ENCODE data around the gene LRIT2.
A peak's percentile ranks its signal among the peaks of the same experiment; 100 is the strongest.
"Not testable (repeated sequence)": the region's sequence is repeated elsewhere in the genome, so short reads cannot be mapped to it uniquely, and the experiment has no call there.

The LRIT2 gene

GRCh38 chr10:84194424-84195043 is 30.8 kb downstream of the LRIT2 start, which contains the start of gene CDHR1:
TSS of gene CDHR1 (plus strand) at chr10:84194537. CDS start at chr10:84194761, 224 bp downstream.
- DNase-seq, result peak; percentile 44 to 50
- TF ChIP-seq GATA1 (IDR thresholded peaks at IDR 0.05; ENCODE audit: low read depth, low read length) (no peak), POLR2A (IDR thresholded peaks at IDR 0.05; ENCODE audit: low read length) (no peak)

- no peak for TF ChIP-seq GATA1 (IDR thresholded peaks at IDR 0.05; ENCODE audit: low read depth, low read length)
- TF ChIP-seq POLR2A (IDR thresholded peaks at IDR 0.05; ENCODE audit: low read length), result no peak
- no peak for DNase-seq
These were observed 31.4 kb downstream of the LRIT2 start for GRCh38 chr10:84193846-84194423.

- no peak for TF ChIP-seq GATA1 (IDR thresholded peaks at IDR 0.05; ENCODE audit: low read depth, low read length)
- no peak for TF ChIP-seq POLR2A (IDR thresholded peaks at IDR 0.05; ENCODE audit: low read length)
- no peak for DNase-seq
These were observed 32.0 kb downstream of the LRIT2 start for GRCh38 chr10:84193327-84193726.

- no peak for TF ChIP-seq GATA1 (IDR thresholded peaks at IDR 0.05; ENCODE audit: low read depth, low read length)
- no peak for TF ChIP-seq POLR2A (IDR thresholded peaks at IDR 0.05; ENCODE audit: low read length)
- DNase-seq, result no peak
These were observed 34.2 kb downstream of the LRIT2 start for GRCh38 chr10:84191106-84191505.

GRCh38 chr10:84190621-84191020 is 34.7 kb downstream of the LRIT2 start:
- no peak for DNase-seq
- TF ChIP-seq GATA1 (IDR thresholded peaks at IDR 0.05; ENCODE audit: low read depth, low read length), result no peak
- no peak for TF ChIP-seq POLR2A (IDR thresholded peaks at IDR 0.05; ENCODE audit: low read length)

- TF ChIP-seq GATA1 (IDR thresholded peaks at IDR 0.05; ENCODE audit: low read depth, low read length), result no peak
- no peak for TF ChIP-seq POLR2A (IDR thresholded peaks at IDR 0.05; ENCODE audit: low read length)
- no peak for DNase-seq
These were observed 36.5 kb downstream of the LRIT2 start for GRCh38 chr10:84188815-84189214.

- TF ChIP-seq POLR2A (IDR thresholded peaks at IDR 0.05; ENCODE audit: low read length) (no peak), GATA1 (IDR thresholded peaks at IDR 0.05; ENCODE audit: low read depth, low read length) (no peak)
- no peak for DNase-seq
These were observed 39.7 kb downstream of the LRIT2 start for GRCh38 chr10:84185526-84186175.

GRCh38 chr10:84184517-84184916 is 40.8 kb downstream of the LRIT2 start:
- no peak for TF ChIP-seq POLR2A (IDR thresholded peaks at IDR 0.05; ENCODE audit: low read length)
- no peak for TF ChIP-seq GATA1 (IDR thresholded peaks at IDR 0.05; ENCODE audit: low read depth, low read length)
- DNase-seq, result no peak

DNA sequence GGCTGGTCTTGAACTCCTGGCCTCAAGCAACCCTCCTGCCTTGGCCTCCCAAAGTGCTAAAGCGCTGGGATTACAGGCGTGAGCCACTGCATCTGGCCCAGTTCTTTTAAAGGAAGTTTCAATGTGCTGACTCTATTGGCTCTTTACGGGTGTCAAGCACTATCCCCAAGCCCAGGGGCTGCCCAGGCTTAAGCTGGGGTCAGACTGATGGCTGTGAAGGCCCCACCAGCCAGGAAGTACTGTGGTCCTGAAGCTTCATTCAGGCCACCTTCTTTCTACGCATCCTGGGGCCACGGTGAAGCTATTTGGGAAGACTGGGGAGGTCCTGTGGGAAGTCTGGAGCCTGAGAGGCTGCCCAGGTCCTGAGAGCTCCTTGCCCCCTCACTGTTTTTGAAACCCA is 43.7 kb downstream of the LRIT2 start:
- DNase-seq, result no peak
- TF ChIP-seq POLR2A (IDR thresholded peaks at IDR 0.05; ENCODE audit: low read length) (no peak), GATA1 (IDR thresholded peaks at IDR 0.05; ENCODE audit: low read depth, low read length) (no peak)

GRCh38 chr10:84180386-84180785 is 45.0 kb downstream of the LRIT2 start:
- DNase-seq, result not testable (repeated sequence)

DNA sequence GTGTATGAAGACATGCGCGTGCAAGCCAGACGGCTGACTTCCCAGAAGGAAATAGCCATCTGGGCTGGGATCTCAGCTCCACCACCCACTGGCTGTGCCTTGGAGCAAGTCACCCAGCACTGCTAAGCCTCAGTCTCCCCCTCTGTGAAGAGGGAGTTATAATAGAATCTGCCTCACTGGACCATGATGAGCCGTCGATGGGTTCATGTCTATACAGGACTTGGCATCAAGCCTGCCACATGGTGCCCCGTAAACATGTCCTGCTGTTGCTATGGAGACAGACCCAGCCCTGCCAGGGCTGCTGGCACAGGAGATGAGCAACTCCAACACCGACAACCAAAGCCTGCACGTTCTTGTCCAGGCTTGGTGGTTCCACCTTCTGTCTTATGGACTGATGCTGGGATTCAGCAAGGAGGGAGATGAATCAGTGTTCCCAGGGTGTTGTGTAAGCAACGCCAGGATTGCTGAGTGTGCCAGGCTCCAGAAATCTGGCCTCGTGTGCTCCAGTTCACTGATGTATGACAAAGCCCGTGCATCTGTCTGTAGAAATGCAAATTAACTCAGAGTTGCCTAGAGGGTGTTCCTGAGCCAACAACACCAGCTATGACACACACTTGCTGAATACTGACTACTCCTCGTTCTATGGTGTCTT is 46.2 kb downstream of the LRIT2 start:
- no peak for TF ChIP-seq POLR2A (IDR thresholded peaks at IDR 0.05; ENCODE audit: low read length)
- no peak for TF ChIP-seq GATA1 (IDR thresholded peaks at IDR 0.05; ENCODE audit: low read depth, low read length)
- no peak for DNase-seq

DNA sequence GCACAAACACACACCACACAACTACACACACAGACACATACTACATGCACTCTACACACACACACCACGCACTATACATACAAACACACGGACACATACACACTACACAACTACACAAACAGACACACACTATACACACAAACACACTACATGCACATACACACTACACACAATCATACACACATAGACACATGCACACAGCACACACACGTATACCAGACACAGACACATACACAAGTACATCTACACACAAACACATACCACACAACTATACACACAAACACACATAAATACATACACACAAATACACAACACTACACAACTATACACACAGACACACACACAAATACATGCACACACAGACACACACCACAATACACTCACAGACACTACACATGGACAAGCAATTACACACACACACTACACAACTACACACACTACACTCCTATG is 47.2 kb downstream of the LRIT2 start:
- peak; percentile 18 to 24 for DNase-seq
- TF ChIP-seq GATA1 (IDR thresholded peaks at IDR 0.05; ENCODE audit: low read depth, low read length) (no peak), POLR2A (IDR thresholded peaks at IDR 0.05; ENCODE audit: low read length) (no peak)

DNA sequence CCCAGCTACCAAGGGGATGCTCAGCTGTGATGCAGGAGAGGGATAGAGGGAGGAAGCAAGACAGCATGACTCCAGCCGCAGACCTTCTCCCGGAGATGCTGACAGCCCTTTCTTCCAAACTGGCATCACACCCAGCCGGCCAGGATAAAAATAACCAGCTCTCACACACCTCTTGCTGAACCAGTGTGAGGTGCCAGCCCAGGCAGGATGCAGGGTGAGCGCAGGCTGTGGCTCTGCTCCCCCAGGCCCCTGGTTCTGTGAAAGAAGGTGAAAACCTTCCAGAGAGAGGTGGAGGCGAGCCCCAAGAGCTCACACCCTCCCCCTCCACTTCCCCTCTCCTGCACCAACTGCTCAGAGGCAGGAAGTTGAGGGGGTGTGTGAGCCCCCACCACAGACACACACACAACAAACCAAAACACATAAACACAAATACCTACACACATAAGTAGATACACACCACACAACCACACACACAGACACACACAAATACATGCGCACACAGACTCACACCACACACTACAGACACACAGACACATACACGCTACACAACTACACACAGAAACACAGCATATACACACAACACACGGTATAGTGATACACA is 47.7 kb downstream of the LRIT2 start:
- TF ChIP-seq POLR2A (IDR thresholded peaks at IDR 0.05; ENCODE audit: low read length) (no peak), GATA1 (IDR thresholded peaks at IDR 0.05; ENCODE audit: low read depth, low read length) (no peak)
- no peak for DNase-seq

Data from erythroblast (primary cell).